HG03139 (cell line): ENCODE data around the gene MYH2.
"Not testable (repeated sequence)": the region's sequence is repeated elsewhere in the genome, so short reads cannot be mapped to it uniquely, and the experiment has no call there.

Experiments
- ATAC-seq: cut with Tn5 transposase; IDR thresholded peaks from one replicate; pipeline ENCODE4 v1.9.1; 2021; ENCODE audit not compliant: unreplicated experiment

The MYH2 gene

DNA sequence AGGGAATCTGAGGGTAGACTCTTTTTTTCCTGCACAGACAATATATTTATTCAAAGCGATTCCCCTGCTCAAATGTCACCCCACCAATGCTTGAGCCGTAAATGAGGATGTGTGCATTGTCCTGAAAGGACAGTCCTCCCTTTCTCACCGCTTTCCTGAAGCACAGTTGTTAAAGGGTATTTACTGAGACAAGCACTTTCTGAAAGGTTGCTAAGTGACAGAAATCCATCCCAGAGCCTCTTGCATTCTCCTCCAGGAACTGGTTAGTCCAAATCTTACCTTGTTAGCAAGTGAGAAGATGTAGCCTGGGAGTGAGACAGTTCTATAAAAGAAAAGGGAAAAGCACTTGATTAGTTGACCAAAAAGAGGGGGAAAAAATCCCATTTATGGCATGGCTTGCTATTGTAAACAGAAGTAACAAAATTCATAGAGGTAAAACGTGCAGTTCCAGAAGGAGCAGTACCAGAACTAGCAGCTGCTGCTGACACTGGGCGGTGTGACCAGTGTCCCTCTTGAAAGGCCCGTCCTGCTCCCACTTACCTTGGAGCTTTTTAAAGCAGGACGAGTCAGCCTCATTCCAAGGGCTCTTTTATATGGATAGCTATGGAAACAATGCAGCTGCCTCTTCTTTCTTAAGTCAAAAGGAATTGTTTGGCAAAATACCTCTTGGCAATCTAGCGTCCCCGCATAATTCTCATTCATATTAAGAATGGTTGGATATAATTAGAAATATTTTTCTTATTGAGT, at the start of gene MYH2:
Gene MYH2, minus strand, starts transcription at position 563 of the 747 bp plus-strand sequence. CDS start 1,738 bp downstream, outside the sequence.
- ATAC-seq: no peak

DNA sequence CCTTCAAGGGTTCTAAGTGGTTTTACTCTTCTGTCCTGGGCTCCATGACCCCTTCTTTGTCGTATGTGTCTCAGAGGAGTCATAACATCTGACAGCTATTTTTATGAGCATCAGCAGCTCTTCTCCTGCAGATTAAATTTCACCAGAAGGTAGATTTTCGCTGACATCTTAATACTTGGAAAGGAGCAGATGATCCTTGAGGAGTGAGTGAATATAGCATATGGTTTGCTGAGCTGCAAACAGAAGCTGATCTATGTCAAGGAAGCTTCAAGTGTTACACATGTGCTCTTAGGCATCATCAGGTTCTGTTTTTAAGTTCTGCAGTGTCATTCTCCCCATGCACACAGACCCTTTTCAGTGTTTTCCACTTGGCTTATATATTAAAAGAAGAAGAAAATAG, 49.2 kb upstream of the MYH2 start:
- no peak for ATAC-seq

DNA sequence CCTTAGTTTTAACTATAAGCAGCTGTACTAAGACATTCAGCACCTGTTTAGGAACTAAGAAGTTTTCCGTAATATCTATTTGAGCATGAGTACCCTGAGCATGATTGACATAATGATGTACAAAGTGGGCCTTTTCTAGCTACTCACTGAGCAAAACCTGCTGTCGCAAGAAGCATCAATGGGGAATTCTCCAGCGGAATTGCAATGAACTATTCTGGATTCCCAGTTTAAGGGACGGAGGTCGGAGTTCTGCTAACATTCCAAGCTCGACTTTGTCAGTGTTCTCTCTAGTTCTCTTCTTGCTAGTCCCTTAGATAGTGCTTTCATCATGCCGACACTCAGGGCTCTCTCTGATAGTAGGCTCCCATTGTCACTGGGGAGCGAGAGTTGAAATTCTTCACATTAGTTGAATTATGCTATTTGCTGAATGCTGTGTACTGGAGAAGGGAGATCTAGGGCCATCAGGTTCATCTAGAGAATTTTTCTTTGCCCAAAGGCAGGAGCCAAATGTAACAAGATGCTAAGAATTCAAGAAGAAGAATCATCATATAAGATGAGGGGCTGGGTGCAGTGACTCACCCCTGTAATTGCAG, 40.2 kb upstream of the MYH2 start:
- no peak for ATAC-seq

DNA sequence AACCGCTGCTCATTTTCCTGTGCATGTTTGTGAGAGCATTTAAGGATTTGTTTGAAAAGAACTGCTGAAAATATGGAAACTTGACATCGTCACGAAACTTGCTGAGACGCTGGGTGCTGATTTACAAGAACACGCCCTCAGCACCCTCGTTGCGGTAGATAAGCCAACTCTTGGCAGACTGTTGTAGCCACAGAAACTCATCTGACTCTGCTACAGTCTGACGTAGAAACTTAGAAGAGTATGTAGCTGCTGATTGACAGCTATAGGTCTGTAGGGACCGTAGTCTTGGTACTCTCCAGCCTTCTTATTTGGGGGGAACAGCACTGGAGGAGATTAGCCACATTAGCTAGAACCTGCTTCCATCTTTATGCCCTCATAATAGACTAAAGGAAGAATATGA, 36.1 kb upstream of the MYH2 start:
- no peak for ATAC-seq

DNA sequence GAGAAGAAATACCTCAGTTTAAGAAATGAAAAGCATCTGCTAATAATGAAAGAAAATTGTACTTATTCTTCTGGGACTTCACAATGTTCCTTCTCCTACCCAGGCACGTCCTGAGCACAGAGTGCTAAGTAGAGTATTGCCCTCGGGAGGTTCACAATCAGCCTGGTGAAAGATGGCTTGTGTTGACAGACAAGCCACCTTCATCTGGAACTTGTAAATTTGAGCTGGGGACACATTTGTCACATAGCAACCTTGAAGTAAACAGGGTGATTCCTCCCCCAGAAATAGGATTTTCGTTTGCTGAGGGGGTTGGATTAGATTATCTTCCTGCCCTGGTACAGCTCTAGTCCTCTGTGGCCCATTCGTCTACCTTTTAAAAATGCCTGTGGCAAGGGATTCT, 34.4 kb upstream of the MYH2 start:
- ATAC-seq: no peak

DNA sequence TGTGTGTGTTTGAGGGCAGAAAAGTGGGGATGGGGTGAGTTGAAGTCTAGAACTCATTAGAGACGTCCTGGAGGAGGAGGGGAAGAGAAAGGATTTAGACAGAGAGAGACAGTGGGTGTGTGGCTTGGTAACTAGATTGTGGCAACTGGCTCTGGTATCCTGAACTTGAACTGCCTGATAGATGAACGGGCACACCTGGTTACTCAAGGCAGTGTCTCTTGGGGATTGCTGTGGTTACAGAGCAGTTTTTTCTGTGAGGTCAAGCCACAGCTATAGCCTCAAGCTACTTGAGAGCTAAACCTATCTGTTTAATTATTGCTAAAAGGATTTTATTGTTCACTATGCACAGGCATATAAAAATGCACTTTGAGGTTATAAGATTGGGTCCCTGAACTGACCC, 29.8 kb upstream of the MYH2 start:
- ATAC-seq: peak; percentile 86

DNA sequence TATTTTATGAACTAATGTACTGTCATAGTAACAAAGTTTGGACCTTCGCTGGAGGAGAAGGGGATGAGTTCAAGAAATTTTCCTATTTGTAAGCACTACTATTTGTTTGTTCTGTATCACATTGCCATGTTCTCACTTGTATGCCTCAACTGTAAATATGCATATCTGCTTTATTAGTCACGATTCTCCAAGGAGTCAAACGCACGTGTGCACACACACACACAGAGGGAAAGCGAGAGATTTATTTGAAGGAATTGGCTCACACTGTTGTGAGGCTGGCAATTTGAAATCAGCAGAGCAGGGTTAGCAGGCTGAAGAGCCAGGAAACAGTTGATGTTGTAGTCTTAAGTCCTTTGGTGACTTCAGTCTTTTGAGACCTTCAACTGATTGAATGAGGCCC, 24.9 kb upstream of the MYH2 start:
- ATAC-seq: no peak

DNA sequence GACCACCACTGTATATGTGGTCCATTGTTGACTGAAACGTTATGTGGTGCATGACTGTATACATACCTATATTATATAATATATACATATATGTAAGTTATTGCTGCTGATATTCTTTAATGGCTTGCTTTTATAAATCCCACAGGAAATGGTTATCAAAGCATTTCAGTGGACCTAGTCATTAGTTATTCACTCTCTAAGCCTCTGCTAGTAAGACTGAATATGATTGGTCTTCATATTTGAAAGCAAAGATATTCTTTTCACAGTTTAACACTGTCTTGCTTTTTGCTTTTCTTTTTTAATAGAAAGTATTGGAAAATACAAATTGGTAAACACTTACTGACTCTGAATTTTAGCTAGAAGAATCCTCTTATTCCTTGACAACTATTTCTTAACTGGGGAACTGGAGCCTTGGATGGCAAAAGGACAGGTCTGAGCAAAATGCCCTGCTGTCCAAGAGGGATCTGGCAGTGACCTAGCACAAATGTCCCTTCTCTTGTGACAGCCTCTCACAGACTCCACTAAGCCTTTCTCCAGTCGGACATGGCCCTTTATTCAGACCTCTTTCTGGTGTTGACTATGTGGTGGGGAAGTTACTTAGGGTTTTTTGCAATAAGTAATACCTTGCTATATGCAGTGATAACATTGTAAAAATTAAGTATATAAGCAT, 14.7 kb upstream of the MYH2 start:
- ATAC-seq: no peak

DNA sequence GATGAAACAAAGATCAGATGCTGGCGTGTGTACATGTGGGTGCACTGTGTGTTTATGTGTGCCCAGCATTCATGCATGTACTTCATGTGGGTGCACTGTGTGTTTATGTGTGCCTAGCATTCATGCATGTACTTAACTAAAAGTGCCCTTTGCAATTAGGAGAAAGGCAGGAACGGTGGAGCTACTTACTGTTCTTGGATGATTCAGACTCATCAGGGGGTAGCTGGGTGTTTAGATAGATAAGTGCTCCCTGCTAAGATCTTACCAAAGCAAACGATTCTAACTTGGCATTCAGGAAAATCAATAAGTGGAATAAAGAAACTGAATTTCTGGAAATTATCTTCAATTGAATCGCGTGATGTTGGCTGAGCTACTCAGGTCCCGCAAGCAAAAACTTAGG, 8.6 kb upstream of the MYH2 start:
- ATAC-seq: no peak

DNA sequence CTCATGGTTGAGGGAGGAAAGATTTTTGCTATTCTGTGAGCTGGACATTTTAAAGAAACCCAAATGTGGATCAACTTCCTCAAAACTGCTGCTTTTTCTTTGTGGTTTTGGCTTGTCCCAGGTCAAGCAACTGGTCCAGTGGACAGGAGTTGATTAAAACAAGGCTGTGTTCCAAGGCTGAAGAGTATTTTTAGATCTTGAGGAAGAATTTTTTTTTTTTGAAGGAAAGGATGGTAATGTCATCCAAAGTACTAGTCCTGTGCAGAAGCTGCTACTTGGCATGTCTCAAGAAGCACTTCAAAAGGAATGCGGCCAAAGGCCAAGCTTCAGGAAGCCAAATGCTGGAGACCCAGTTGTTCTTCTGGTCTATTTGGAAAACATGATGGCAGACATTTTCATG, 8.0 kb upstream of the MYH2 start:
- no peak for ATAC-seq

DNA sequence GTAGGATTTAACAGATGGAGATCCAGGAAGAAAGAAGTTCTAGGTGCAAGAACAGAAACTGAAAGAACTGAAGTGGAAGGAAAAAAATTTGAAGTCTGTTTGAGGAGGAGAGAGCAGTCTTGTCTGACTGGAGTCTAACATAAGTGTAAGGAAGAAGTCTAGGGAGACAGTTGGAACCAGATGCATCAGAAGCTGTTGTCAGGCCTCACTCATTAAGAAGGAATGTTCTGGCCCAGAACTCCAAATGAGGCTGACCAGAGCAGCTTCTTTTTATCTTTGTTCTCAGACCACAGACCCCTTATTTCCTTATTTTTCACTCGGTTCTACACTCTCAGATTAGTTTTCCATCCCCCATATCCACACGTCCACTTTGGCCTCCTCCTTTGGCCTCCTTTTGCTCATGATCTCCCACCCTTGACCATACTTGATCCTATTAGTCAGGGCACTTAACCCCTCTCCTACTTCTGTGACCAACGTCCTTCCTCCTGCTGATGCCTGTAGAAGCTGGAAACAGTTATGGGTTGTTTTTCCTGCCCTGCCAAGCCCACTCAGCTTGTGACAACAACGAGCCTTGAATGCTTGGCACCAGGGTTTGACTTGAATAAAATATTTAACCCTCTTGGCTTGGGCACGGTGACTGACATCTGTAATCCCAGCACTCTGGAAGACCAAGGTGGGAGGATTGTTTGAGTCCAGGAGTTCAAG, 7.0 kb upstream of the MYH2 start:
- ATAC-seq: no peak

DNA sequence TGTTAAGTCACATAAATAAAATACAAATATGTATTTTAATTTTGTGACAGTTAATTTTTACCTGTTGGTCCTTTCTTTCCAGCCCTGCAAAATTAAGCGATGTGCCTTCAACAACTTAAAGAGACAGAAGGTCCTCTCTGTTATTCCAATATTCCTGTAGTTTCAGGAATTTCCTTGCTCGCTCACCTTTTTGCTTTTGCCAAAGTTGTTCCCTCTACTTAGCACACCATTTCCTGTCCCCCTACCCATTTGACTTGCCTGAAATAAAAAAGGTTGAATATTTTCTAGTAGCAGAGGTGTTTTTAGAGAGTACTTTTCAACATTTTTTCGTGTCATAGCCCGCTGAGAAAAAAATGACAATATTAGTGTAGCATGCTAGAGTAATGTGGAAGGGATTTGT, 556 bp upstream of the MYH2 start:
- no peak for ATAC-seq

DNA sequence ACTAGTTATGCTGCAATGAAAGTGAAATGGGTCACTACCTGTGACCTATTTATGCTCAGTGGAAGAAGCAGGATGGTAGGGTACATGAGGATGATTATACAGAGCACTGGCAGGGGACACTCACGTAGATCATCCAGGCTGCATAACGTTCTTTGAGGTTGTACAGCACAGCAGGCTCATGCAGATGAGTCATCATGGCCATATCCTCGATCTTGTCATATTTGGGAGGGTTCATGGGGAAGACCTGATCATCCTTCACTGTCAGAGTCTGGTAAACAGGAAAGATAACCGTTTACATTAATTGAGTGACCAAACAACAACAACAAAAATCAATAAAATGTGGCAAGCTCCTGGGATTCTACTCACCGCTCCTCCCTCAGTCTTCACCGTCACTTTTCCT, 2.1 kb downstream of the MYH2 start:
- no peak for ATAC-seq

DNA sequence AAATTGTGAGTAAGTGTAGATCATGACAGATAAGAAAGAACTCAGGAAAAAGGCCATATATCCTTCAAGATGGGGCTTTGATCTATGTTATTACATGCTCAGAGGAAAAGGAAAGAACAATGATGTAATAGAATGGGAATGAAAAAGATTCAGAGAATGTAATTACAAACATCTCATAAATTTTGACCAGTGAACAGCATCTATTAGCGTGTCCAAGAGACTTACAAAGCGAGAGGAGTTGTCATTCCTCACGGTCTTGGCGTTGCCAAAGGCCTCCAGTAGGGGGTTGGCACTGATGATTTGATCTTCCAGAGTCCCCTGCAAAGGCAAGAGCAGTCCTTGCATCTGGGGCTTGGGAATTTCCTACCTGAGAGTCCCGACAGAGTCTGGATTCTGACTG, 6.0 kb downstream of the MYH2 start:
- not testable (repeated sequence) for ATAC-seq

DNA sequence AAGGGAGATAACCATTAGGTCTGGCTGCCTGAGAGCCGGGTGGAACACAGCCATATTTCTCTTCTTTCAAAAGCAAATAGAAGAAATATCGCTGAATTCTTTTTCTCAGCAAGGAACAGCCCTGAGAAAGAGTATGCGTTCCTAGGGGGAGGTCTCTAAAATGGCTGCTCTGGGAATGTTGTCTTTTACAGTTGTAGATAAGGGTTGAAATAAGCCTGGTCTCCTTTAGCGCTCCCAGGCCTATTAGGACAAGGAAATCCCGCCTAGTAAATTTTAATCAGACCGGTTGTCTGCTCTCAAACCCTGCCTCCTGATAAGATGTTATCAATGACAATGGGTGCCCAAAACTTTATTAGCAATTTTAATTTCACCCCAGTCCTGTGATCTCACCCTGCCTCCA, 8.3 kb downstream of the MYH2 start:
- not testable (repeated sequence) for ATAC-seq

DNA sequence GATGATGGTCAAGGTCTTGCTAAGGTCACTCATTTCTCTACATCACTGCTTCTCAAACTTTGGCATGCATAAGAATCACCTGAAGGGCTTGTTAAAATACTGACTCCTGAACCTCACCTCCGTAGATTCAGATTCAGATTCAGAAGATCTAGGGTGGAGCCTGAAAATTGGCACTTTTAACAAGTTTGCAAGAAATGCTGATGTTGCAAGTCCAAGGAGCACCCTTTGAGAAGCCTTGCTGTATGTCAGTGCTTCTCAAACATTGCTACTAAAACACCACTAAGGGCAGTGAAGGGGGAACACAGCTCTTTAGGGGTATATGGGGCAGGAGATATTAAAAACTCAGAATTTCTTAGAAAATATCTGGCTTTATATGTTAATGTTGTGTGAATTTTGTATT, 17.4 kb downstream of the MYH2 start:
- ATAC-seq: no peak

DNA sequence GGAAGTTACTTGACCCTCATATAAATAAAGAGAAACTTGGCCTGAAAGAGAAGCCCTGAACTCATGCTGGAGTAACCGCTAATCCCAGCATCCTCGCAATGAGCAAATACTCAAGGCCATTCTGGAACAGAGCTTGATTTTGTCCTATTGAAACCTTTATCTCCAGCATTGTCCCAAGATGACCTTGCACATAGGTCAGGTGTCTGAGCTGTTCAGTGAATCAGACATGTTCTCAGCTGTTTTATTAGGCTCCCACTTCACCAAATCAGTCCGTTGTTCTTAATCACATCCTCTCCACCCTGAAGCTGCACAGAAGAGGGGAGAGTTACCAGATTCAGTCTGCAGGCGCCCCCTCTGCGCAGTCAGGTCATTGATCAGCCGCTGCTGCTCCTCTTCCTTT, 22.0 kb downstream of the MYH2 start:
- ATAC-seq: no peak

DNA sequence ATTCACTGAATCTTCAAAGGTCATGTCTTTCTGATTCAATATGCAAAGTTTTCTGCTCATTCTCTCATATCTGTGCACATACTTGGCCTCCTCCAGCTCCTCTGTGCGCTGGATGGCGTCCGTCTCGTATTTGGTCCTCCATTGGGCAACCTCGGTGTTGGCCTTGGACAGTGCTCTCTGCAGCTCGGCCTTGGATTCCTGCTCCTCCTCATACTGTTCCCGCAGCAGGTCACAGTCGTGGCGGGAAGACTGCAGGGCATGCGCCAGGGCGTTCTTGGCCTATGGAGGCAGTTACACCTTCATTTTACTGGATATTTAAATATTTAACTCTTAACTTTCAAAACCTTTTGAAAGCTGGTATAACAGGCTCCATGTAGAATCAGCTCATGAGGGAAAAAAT, 22.9 kb downstream of the MYH2 start:
- ATAC-seq: no peak

DNA sequence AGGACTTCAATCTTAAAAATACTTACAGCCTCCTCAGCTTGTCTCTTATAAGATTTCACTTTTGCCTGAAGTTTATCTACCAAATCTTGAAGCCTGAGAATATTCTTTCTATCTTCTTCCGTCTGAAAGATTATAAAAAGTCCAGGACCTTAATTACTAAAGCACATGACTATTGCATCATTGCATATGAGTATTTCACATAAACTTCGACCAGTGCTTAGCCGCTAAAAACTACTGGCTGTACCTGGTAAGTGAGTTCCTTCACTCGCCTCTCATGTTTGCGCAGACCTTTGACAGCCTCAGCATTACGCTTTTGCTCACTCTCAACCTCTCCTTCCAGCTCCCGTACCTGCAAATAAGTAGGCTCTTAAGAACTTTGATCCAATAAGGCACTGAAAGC, 26.4 kb downstream of the MYH2 start:
- ATAC-seq: no peak

DNA sequence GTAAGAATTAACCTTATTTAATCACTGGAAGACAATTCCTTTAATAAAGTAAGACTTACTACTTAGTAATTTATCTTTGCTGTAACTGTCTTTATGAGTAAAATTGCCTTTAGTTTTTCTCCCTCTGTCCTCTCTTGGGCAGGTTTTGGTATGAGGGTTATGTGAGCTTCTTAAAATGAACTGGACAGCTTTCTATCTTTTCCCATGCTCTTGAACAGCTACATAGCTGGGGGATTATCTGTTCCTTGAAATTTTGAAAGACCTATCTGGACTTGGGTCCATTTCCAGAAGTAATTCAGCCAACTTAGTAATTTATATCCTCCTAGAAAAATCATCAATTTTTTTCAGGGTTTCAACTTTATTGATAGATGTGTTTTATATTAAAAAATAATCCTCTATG, 27.5 kb downstream of the MYH2 start:
- no peak for ATAC-seq

DNA sequence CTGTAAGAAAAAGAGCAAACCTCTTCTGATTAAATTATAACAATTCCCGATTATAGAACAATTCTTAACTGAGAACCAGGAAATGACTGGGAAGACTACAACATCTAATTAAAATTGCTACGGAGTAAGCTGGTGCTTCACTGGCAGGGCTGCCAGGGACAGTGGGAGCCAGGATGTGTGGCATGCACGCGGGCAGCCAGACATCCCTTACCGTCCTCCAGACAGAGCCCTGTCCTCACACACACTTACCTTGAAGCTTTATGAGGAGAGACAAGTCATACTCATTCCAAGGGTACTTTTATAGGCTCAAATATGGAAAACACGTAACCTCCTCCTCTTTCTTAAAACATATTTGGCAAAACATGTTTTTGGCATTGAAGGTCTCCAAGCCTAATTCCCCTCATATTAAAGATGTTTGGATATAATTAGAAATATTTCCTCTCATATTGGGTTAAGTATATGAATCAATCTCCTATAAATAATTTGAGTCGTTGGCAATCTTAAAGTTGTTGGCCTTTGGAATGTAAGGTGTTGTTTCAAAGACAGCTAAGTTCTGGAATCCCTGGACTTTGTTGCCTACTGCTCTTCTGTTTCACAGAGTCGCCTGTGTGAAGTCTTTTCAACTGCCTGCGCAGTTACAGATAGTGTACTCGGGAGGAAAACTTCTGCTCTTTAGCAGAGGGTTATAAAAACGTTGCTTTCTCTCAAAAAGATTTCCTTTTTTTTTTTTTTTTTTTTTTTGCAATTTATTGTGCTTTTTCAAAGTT, 31.0 kb downstream of the MYH2 start, which contains the start of gene MYH1:
Gene MYH1, minus strand, starts transcription at position 272 of the 767 bp plus-strand sequence. CDS start 1,900 bp downstream, outside the sequence.
- no peak for ATAC-seq
